HG03442 (cell line): ENCODE results near the gene MAP3K7CL.

Experiments
- ATAC-seq: cut with Tn5 transposase; IDR thresholded peaks from one replicate; pipeline ENCODE4 v1.9.1; 2021; ENCODE audit warnings: mild to moderate bottlenecking, moderate library complexity; ENCODE audit not compliant: unreplicated experiment

The MAP3K7CL gene

GRCh38 chr21:29130270-29130969 lies at the start of gene MAP3K7CL:
Gene MAP3K7CL (plus strand): TSS chr21:29130644. CDS start chr21:29133345, 2,701 bp downstream.
- ATAC-seq: no peak

- no peak for ATAC-seq
Measured at GRCh38 chr21:29082046-29082815, 48.2 kb upstream of the MAP3K7CL start.

- ATAC-seq: no peak
Measured at GRCh38 chr21:29083306-29083705, 47.1 kb upstream of the MAP3K7CL start.

- ATAC-seq: no peak
Measured at GRCh38 chr21:29084372-29084771, 46.1 kb upstream of the MAP3K7CL start.

- no peak for ATAC-seq
Measured at GRCh38 chr21:29085106-29085752, 45.2 kb upstream of the MAP3K7CL start.

GRCh38 chr21:29091033-29091432 lies 39.4 kb upstream of the MAP3K7CL start:
- ATAC-seq: no peak

- ATAC-seq: no peak
Measured at GRCh38 chr21:29092102-29092959, 38.1 kb upstream of the MAP3K7CL start.

GRCh38 chr21:29096218-29097015 lies 34.0 kb upstream of the MAP3K7CL start:
- ATAC-seq: no peak

- ATAC-seq: no peak
Measured at GRCh38 chr21:29098156-29098555, 32.3 kb upstream of the MAP3K7CL start.

- ATAC-seq: no peak
Measured at GRCh38 chr21:29102791-29103257, 27.6 kb upstream of the MAP3K7CL start.

GRCh38 chr21:29104239-29104708 lies 26.2 kb upstream of the MAP3K7CL start:
- no peak for ATAC-seq

GRCh38 chr21:29105218-29105617 lies 25.2 kb upstream of the MAP3K7CL start:
- no peak for ATAC-seq

- ATAC-seq: no peak
Measured at GRCh38 chr21:29114765-29115500, 15.5 kb upstream of the MAP3K7CL start.

- no peak for ATAC-seq
Measured at GRCh38 chr21:29115899-29116298, 14.5 kb upstream of the MAP3K7CL start.

GRCh38 chr21:29117372-29117955 lies 13.0 kb upstream of the MAP3K7CL start:
- ATAC-seq: peak; percentile 44

- peak; percentile 79 for ATAC-seq
Measured at GRCh38 chr21:29121759-29122158, 8.7 kb upstream of the MAP3K7CL start.

- ATAC-seq: no peak
Measured at GRCh38 chr21:29124645-29125044, 5.8 kb upstream of the MAP3K7CL start.

GRCh38 chr21:29125191-29125590 lies 5.3 kb upstream of the MAP3K7CL start:
- peak; percentile 72 for ATAC-seq

GRCh38 chr21:29125979-29126378 lies 4.5 kb upstream of the MAP3K7CL start:
- ATAC-seq: no peak
